Coronary artery (tissue), 2 donors: ENCODE data around the gene HTT.

Experiments used
- DNase-seq: peaks from one replicate; pipeline ENCODE4 v3.0.0-alpha.2; 2017; ENCODE audit warnings: low spot score
- H3K27ac ChIP-seq, 2 donors: fragments of 200-600 bp; sonication (generic); one replicate each; pipeline ENCODE4 v1.5.1; 2016 to 2019
- H3K4me3 ChIP-seq: fragments of 200-600 bp; sonication (generic); 2 replicates; pipeline ENCODE4 v1.5.1; 2016; ENCODE audit warnings: mild to moderate bottlenecking, moderate library complexity
- TF ChIP-seq, protein P1 (sequence below): fragments of 200-600 bp; sonication (generic); IDR thresholded peaks from one replicate; pipeline ENCODE4 v1.5.1; 2019; ENCODE audit warnings: antibody characterized with exemption

The HTT gene

DNA sequence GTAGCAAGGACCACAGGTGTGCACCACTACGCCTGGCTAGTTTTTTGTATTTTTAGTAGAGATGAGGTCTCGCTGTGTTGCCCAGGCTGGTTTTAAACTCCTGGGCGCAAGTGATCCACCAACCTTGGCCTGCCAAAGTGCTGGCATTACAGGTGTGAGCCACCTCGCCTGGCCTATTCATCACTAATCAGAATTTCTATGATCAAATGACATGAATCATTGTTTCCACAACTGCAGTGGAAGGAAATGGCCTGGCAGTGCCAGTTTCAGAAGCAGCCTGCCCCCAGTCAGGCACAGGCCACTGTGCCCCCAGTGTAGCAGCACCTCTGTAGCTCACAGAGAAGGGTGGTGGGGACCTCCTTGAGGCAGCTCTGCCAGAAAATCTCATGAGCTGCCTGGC lies 108.5 kb downstream of the HTT start:
- H3K27ac ChIP-seq: no peak overlapping the region
- TF ChIP-seq, protein P1, sequence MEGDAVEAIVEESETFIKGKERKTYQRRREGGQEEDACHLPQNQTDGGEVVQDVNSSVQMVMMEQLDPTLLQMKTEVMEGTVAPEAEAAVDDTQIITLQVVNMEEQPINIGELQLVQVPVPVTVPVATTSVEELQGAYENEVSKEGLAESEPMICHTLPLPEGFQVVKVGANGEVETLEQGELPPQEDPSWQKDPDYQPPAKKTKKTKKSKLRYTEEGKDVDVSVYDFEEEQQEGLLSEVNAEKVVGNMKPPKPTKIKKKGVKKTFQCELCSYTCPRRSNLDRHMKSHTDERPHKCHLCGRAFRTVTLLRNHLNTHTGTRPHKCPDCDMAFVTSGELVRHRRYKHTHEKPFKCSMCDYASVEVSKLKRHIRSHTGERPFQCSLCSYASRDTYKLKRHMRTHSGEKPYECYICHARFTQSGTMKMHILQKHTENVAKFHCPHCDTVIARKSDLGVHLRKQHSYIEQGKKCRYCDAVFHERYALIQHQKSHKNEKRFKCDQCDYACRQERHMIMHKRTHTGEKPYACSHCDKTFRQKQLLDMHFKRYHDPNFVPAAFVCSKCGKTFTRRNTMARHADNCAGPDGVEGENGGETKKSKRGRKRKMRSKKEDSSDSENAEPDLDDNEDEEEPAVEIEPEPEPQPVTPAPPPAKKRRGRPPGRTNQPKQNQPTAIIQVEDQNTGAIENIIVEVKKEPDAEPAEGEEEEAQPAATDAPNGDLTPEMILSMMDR: no peak
- no peak overlapping the region for H3K4me3 ChIP-seq
- no peak for DNase-seq

DNA sequence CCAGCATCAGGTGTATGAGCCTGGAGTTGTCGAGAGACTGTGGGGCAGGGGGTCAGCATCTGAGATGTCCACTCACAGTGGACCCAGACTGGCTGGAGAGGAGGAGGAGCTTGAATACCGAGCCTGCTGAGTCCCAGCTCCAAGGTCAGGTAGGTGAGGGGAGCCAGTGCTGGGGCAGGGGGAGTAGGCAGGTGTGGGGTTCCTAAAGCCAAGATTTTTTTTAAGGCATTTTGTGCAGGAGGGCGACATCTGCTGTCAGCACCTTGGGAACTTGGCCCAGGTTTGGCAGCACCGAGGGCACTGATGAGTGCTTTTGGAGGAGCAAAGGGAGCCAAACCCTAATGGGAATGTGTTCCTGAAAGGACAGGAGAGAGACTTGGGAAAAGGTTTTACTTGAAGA lies 110.2 kb downstream of the HTT start:
- H3K27ac ChIP-seq: no peak overlapping the region
- no peak overlapping the region for H3K4me3 ChIP-seq
- TF ChIP-seq, protein P1: no peak
- no peak for DNase-seq

DNA sequence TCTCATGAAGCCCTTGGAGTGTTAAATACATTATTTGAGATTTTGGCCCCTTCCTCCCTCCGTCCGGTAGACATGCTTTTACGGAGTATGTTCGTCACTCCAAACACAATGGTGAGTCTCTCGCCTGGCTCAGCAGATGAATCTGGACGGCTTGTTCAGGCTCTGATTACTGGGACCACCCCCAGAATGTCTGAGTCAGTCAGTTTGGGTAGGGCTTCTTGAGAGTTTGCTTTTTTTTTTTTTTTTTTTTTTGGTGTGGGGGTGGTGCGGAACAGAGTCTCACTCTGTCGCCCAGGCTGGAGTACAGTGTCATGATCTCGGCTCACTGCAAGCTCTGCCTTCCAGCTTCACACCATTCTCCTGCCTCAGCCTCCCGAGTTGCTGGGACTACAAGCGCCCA lies 112.1 kb downstream of the HTT start:
- Histone ChIP-seq H3K4me3 (no peak overlapping the region), H3K27ac (no peak overlapping the region)
- DNase-seq: no peak
- TF ChIP-seq, protein P1: no peak

DNA sequence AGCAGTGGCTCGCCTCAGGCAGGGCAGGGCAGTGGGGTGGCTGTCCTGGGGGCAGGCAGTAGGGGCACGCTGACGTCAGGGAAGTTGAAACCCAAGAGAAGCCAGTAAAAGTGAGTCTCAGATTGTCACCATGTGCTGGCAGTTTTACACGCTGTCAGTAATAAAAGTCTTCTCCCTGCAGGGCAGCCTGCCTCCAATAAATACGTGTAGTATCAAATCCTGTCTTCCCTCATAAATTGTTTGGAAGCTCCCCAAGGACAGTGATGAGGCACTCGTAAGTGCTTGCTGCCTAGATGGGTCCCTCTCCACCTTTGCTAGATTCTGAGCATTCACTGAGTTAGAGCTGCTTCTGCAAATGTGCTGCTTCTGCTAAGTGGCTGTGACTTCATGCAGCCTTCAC lies 113.6 kb downstream of the HTT start:
- H3K27ac ChIP-seq: no peak overlapping the region

DNA sequence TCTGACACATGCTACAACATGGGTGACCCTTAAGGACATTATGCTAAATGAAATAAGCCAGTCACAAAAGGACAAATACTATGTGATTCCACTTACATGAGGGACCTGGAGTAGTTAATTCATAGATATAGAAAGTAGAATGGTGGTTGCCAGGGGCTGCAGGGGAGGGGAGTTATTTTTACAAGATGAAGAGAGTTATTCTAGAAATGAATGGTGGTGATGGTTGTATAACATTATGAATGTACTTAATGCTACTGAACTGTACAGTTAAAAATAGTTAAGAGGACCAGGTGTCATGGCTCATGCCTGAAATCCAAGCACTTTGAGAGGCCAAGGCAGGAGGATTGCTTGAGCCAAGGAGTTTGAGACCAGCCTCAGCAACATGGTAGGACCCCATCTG lies 115.0 kb downstream of the HTT start:
- Histone ChIP-seq H3K4me3 (no peak overlapping the region), H3K27ac (no peak overlapping the region)
- DNase-seq: no peak
- TF ChIP-seq, protein P1: no peak

More for the DNA sequence above, 113.6 kb downstream of the HTT start:
- no peak overlapping the region for H3K4me3 ChIP-seq
- TF ChIP-seq, protein P1: no peak
- DNase-seq: no peak

DNA sequence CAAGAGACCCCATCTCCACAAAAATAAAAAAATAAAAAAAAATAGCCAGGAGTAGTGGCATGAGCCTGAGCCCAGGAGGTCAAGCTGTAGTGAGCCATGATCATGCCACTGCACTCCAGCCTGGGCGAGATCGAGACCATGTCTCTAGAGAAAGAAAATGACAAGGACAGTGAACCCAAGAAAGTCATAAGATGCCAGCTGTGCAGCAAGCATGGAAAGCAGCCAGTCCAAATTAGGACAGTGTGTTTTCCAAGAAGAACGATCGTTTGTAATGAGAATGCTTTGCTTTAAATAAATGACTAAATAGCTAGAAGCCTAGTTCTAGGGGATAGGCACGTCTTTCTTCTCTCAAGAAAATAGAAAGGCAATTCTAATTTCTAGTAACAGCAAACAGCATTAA lies 116.1 kb downstream of the HTT start:
- no peak for DNase-seq
- Histone ChIP-seq H3K27ac (no peak overlapping the region), H3K4me3 (no peak overlapping the region)
- TF ChIP-seq, protein P1: no peak

DNA sequence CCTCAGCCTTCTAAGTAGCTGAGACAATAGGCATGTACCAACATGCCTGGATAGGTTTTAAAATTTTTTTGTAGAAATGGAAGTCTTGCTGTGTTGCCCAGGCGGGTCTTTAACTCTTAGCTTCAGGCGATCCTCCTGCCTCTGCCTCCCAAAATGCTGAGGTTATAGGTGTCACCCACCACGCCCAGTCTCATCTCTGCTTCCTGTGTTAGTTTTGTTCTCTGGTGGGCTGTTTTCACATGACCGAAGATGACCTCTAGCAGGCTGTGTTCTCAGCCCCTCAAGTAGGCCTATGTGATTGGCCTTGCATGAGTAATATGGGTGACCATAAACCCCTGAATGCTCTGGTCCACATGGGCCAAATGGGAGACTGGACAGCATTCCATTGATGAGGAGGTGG lies 117.7 kb downstream of the HTT start:
- Histone ChIP-seq H3K4me3 (no peak overlapping the region), H3K27ac (no peak overlapping the region)
- peak; percentile 54 for DNase-seq
- TF ChIP-seq, protein P1: no peak
